Pons (tissue), 1 donor: ENCODE data around the gene NME4.

Experiments used
- DNase-seq: peaks from one replicate; pipeline ENCODE4 v3.0.0-alpha.2; 2016; ENCODE audit warnings: low spot score

The NME4 gene

DNA sequence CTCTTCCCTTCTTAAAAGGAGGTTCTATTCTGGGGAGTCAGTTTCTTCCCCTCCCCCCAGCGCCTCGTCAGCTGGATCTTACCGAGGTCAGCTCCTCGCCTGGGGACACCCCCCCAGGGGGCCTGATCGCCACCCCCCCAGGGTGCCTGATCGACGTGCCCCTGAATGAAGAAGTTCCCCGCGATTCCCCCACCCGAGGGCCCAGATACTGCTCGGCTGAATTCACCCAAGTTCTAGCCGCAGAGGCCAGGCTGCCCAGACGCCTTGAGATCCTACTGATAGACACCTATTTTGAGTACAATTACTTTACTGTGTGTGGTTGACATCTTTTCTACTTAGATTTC lies 29.9 kb downstream of the NME4 start:
- no peak for DNase-seq

DNA sequence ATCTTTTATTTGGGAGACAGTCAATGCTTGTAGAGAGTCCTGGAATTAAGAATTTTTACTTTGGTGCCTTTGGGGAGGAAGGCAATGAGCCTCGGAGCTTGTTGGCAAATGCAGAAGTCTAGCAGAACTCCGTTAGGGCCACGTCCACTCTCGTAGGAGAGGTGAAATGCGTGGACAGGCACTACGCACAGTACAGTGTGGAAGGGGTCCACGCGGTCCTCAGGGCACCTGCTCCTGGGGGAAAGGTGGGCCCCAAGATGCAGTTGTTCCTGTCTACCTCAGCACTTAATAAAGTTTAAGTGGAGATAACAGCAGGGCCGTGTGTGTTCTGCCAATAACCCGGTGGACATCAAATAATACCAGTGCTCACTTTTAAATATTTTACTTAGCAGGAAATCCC lies 30.3 kb downstream of the NME4 start:
- no peak for DNase-seq

DNA sequence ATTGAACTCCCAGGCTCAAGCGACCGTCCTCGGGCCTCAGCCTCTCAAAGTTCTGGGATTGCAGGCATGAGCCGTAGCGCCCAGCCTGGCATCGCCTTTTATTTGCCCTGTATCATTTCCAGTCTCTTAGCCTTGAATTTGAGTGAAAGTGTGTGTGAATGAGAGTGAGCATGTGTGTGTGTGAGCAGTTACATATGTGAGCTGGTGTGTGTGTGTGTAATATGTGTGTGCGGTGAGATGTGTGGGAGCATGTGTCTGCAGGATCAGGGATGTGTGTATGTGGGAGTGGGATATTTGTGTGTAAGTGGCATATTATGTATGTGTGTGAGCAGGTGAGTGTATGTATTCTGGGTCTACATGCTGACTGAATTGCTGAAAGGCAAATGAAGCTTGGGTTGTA lies 33.9 kb downstream of the NME4 start:
- DNase-seq, result no peak

DNA sequence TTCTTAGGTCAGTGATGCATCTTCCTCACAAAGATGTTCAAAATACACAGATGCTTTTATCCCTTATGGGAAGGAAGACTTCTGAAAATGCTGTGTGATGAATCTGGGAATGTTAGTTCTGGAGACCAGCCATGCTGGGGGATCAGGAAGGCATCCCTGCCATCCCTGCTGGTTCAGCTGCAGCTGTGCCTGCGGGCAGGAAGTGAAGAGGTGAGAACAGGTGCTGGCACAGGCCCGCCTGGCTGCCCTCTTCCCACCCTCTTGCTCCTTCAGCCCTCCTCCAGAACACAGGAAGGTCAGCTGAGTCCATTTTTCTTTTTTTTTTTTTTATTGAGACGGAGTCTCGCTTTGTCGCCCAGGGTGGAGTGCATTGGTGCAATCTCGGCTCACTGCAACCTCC lies 43.6 kb downstream of the NME4 start:
- no peak for DNase-seq

DNA sequence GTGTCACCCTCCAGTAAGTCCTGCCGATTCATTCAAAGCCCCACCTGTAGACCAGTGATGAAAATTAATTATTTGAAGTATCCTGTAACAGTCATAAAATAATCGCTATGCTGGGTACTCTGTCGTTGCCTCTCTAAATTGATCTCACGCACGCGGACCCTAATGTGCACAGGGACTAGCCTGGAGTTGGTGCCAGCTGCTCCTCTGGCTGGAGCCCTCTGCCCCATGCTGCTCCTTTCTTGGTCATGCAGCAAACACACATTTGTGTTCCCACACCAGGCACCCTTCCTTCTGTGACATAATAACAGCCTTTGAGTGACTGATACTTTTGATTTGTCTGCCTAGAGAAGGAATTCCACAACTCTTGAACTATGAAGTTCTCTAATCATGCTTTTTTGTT lies 44.4 kb downstream of the NME4 start:
- no peak for DNase-seq

DNA sequence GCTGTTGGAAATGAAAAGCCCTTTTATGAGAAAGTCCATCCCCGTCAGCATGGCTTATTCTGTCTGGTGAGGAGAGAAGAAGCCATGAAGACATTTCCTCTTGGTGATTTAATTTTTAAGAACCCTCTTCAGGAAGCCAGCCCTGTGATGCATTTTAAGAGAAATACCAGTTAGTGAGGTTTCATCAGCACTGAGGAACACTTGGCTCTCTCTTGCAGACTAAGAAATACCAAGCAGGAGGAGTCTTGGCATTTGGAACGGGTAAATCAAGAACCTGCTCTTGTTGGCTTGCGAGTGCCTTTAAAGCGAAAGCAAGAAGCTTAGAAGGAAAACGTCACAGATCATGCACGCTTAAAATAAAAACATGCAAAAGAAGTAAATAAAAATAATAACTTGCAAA lies 46.0 kb downstream of the NME4 start:
- DNase-seq, result no peak

DNA sequence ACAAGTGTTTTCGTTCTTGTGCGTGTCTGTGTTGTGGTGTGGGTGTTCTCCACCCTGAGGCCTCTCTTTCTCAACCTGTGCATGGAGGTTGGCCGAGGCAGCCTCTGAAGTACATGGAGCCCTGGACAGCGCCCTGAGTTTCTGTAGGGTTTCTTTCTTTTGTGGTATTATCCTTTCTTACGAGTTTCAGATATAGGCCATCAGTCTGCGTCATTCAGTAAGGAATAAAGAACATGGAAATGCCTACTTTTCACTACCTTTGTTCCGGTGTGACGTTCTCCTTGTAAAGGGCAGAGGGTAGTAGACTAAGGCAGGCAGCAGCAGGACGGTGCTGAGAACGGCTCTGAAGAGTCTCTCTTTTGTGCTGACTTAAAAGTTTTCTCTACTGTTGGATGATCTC lies 47.0 kb downstream of the NME4 start:
- no peak for DNase-seq

DNA sequence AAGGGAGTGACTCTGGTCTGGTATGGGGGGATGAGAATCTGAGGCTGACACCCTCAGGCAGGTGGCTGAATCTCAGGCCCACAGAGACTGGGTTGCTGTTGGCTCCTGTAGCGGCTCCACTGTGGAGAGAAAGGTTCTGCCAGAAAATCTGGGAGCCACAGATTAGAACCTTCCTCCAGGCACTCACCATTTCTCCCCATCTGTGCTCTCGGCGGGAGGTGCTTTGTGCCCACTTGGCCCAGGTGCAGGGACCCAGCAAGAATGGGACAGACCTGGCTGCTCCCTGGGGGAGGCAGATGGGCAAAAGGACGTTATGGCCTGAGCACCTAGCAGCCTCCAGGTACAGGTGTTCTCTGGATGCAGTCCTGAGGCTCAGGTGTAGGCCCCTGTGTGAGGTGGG lies 48.6 kb downstream of the NME4 start:
- no peak for DNase-seq
